Stimulated activated CD8-positive, alpha-beta memory T cell treated with anti-CD3 and anti-CD28 coated beads, Interleukin-12 subunit alpha, Interleukin-12 subunit beta, amount 100 ng/mL, for 24 hours (primary cell): Measurements from ENCODE around the gene TNFSF13B.

ENCODE experiments used
- DNase-seq: peaks from one replicate; pipeline ENCODE4 v3.0.0-alpha.2; 2020; ENCODE audit errors: extremely low read depth

TNFSF13B gene

DNA sequence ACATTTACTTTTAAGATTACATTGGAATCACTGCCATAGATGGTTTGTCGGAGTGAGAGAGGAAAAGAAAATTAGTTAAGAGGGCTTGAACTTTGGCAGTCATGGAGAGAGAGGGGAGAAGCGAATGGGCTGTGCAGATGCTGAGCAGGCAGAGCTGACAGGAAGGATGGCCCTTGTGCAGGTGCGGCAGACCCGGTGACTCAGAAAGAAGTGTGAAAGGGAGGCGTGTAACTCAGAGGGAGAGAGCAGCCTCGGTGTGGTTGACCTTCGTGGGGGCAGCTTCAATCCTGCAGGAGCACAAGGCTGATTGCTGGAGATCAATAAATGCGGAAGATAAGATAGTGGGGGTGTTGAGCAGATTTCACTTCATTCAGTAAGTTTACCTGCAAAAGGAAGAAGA lies 76.9 kb downstream of the TNFSF13B start:
- no peak for DNase-seq

DNA sequence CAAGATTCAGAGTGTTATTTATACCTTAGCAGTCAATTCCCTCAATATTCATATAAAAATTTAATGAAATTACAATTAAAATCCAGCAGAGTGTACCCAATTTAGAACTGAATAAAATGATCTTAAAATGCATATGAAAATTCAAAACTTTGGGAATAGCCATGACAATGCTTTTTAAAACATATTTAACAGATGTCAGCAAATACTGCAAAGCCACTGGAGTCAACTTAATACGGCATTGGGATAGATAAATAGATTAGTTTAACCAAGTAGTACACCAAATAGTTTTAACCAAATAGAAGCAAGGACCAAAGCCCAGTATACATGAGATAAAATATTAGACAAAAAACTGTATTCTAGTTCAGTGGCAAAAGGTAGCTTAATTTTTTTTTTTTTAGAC lies 79.8 kb downstream of the TNFSF13B start:
- DNase-seq = no peak

- DNase-seq = no peak
Measured at GRCh38 chr13:108350579-108350978, 81.1 kb downstream of the TNFSF13B start.

DNA sequence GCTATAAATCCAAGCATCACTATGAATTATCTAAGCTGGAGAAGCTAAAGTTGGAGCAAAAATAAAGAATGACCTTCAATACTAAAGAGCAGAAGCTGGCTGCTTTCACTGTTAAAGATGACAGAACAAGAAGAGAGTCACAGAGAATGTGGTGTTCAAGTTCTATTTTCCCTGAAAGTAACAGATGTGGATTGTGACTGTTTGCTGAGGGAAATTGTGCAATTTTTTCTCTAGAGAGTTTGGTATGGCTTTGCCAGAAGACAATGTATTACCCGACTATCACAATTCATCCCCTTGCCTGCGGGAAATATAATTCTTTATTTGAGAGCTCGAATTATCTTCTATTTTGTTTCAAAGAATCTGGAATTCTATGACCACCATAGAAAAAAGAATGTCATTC lies 83.1 kb downstream of the TNFSF13B start:
- no peak for DNase-seq

DNA sequence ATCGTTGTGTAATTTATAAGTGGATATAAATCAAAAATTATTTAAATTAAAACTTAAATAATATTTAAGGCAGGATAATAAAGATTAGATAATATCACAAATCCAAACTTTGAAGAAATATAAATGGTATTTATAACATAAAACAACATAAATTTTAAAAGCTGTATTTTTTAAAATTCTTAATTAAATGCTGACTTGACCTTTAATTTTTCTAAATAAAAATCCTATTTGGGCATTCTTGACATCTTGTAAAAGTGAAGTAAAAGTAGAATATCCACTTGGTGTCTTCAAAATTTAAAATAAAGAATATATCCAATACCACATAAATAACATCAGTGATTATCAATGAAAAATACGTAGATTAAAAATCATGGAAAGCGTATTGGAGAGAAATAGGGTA lies 87.7 kb downstream of the TNFSF13B start:
- no peak for DNase-seq
